Brain microvascular endothelial cell (primary cell): ENCODE measurements around the gene OBP2A.
A peak's percentile ranks its signal among the peaks of the same experiment; 100 is the strongest.
"Not testable (repeated sequence)": the region's sequence is repeated elsewhere in the genome, so short reads cannot be mapped to it uniquely, and the experiment has no call there.

ENCODE experiments used
- DNase-seq: peaks from one replicate; pipeline ENCODE4 v3.0.0-alpha.2; 2020
- H3K27ac ChIP-seq: fragments of 250-450 bp; sonication (Bioruptor Pico); 2 replicates; pipeline ENCODE4 v1.5.1; 2020; ENCODE audit warnings: mild to moderate bottlenecking, moderate library complexity
- H3K27me3 ChIP-seq: fragments of 250-450 bp; sonication (Bioruptor Pico); replicated peaks from 2 replicates; pipeline ENCODE4 v1.5.1; 2020; ENCODE audit warnings: mild to moderate bottlenecking
- H3K36me3 ChIP-seq: fragments of 250-450 bp; sonication (Bioruptor Pico); replicated peaks from 2 replicates; pipeline ENCODE4 v1.5.1; 2020; ENCODE audit warnings: mild to moderate bottlenecking
- H3K4me3 ChIP-seq: 2 replicates; pipeline ENCODE4 v1.5.1; 2011; ENCODE audit warnings: low read depth, mild to moderate bottlenecking, control low read depth, low read length, moderate library complexity
- CTCF ChIP-seq: IDR thresholded peaks from 2 replicates; pipeline ENCODE4 v1.5.1; 2011; ENCODE audit warnings: low read depth, mild to moderate bottlenecking, moderate library complexity, low read length, control low read depth, inconsistent platforms; ENCODE audit errors: missing control alignments
- in situ Hi-C: cut with HindIII; loops from 2 replicates; pipeline ENCODE4 v1.10.0; 2017; ENCODE audit warnings: low sequenced_read_pairs, low pct_ligation_motif_present

OBP2A gene

GRCh38 chr9:135524130-135524861, 21.6 kb upstream of the OBP2A start:
- Histone ChIP-seq H3K27ac (no peak overlapping the region), H3K36me3 (no peaks in the 10 kb centered on the region), H3K27me3 (no peaks in the 10 kb centered on the region), H3K4me3 (no peak overlapping the region)
- TF ChIP-seq CTCF, result no peak
- in situ Hi-C loops, result no loop called here
- peak; percentile 57 for DNase-seq

GRCh38 chr9:135525241-135526088, 20.5 kb upstream of the OBP2A start:
- DNase-seq, result no peak
- no peaks in the 10 kb centered on the region for H3K36me3 ChIP-seq
- H3K27me3 ChIP-seq, result no peaks in the 10 kb centered on the region
- H3K4me3 ChIP-seq, result no peak overlapping the region
- no peak for TF ChIP-seq CTCF
- H3K27ac ChIP-seq, result no peak overlapping the region
- in situ Hi-C loops, result no loop called here

GRCh38 chr9:135526089-135526729, 19.7 kb upstream of the OBP2A start:
- TF ChIP-seq CTCF, result no peak
- Histone ChIP-seq H3K27ac (no peak overlapping the region), H3K27me3 (no peaks in the 10 kb centered on the region), H3K36me3 (no peaks in the 10 kb centered on the region), H3K4me3 (no peak overlapping the region)
- DNase-seq, result no peak
- in situ Hi-C loops, result no loop called here

- Histone ChIP-seq H3K27me3 (no peaks in the 10 kb centered on the region), H3K4me3 (no peak overlapping the region), H3K27ac (no peak overlapping the region), H3K36me3 (no peaks in the 10 kb centered on the region)
- no peak for DNase-seq
- TF ChIP-seq CTCF, result no peak
- in situ Hi-C loops, result no loop called here
Measured at GRCh38 chr9:135526730-135527571, 19.0 kb upstream of the OBP2A start.

GRCh38 chr9:135528842-135529435, 17.0 kb upstream of the OBP2A start:
- DNase-seq, H3K4me3 ChIP-seq, H3K36me3 ChIP-seq, H3K27me3 ChIP-seq, H3K27ac ChIP-seq, in situ Hi-C loops: not testable (repeated sequence)
